K562 (cell line): ENCODE data around the gene KCNF1. TPM values are rescaled to one million over a fixed set of nuclear protein-coding genes. Genes with fewer than 3 reads are reported as not detected.

ENCODE experiments used
- ATAC-seq: fragments of 200-7000 bp; cut with Tn5 transposase; 3 replicates; pipeline ENCODE4 v1.9.1; 2020; ENCODE audit warnings: moderate library complexity
- BruUV-seq: library from RNA; stranded (reverse); fragments of 400-500 nt; replicated peaks from 2 replicates; lab custom pipeline; 2021; lab: Mats Ljungman, UMichigan
- CTCF ChIA-PET: fragments of 300-600 bp; formaldehyde crosslinking; extraction: SDS; loops from one replicate; lab custom pipeline; 2021; ENCODE audit warnings: low intra/inter-chr PET ratio; lab: Yijun Ruan, JAX
- POLR2A ChIA-PET: fragments of 300-600, 350-650 bp; sonication (Branson Sonifier 250); formaldehyde crosslinking; extraction: SDS; loops from one replicate; lab custom pipeline; 2021; ENCODE audit warnings: antibody characterized with exemption, inconsistent platforms; lab: Yijun Ruan, JAX
- DNase-seq, 4 experiments: peaks; one replicate each; pipeline versions ENCODE4 v3.0.0 to v3.0.0-alpha.2; 2011 to 2018; ENCODE audit warnings: low spot score in 3 of 4, mixed read lengths in 3 of 4; ENCODE audit errors: extremely low read depth in 1 of 4
- FAIRE-seq: peaks from 2 replicates; lab custom pipeline; 2011; peaks lifted over from hg19 to GRCh38; lab: Jason Lieb, UNC
- H2AFZ ChIP-seq: 2 replicates; pipeline ENCODE4 v1.6.0; 2011; ENCODE audit warnings: low read depth, low read length, control low read depth, inconsistent platforms
- H3K27ac ChIP-seq: fragments of 200-600 bp; 3 replicates; pipeline ENCODE4 v1.8.0; 2011; ENCODE audit warnings: low read depth, mild to moderate bottlenecking, control low read depth, inconsistent platforms, low read length, moderate library complexity, mixed read lengths; ENCODE audit errors: extremely low read depth
- H3K27me3 ChIP-seq, 2 experiments: fragments of 300-600 bp in 1 of 2; 2 replicates in 1 of 2; 3 replicates in 1 of 2; pipeline versions ENCODE4 v1.6.0 to v1.8.0; 2011; ENCODE audit warnings: inconsistent platforms in 2 of 2, low read length in 2 of 2, mild to moderate bottlenecking in 1 of 2, mixed read lengths in 1 of 2, moderate library complexity in 1 of 2; ENCODE audit not compliant: control insufficient read depth in 2 of 2, insufficient read depth in 2 of 2
- H3K36me3 ChIP-seq: fragments of 300-600 bp; 3 replicates; pipeline ENCODE4 v1.8.0; 2011; ENCODE audit warnings: mild to moderate bottlenecking, low read length, inconsistent platforms; ENCODE audit not compliant: control insufficient read depth, insufficient read depth
- H3K4me1 ChIP-seq, 2 experiments: fragments of 200-600 bp in 1 of 2; replicated peaks in 1 of 2; 2 replicates in 1 of 2; 3 replicates in 1 of 2; pipeline versions ENCODE4 v1.5.1 to v1.8.0; 2011; ENCODE audit warnings: inconsistent platforms in 2 of 2, low read length in 2 of 2, mild to moderate bottlenecking in 1 of 2, mixed read lengths in 1 of 2, moderate library complexity in 1 of 2; ENCODE audit not compliant: control insufficient read depth in 2 of 2, insufficient read depth in 2 of 2
- H3K4me2 ChIP-seq: 2 replicates; pipeline ENCODE4 v1.6.1; 2011; ENCODE audit warnings: low read length, control low read depth, inconsistent platforms, mixed read lengths; ENCODE audit not compliant: insufficient read depth
- H3K4me3 ChIP-seq: fragments of 200-600 bp; sonication (generic), shearing (Covaris generic); 2 replicates; pipeline ENCODE4 v1.5.1; 2016; ENCODE audit warnings: control low read depth, inconsistent platforms
- H3K79me2 ChIP-seq: fragments of 200-600 bp; 3 replicates; pipeline ENCODE4 v1.8.0; 2011; ENCODE audit warnings: low read length, inconsistent platforms; ENCODE audit not compliant: control insufficient read depth, insufficient read depth
- H3K9ac ChIP-seq, 2 experiments: 2 replicates each; pipeline versions ENCODE4 v1.6.0 to v1.6.1; 2011; ENCODE audit warnings: low read depth in 2 of 2, low read length in 2 of 2, control low read depth in 1 of 2, inconsistent platforms in 1 of 2, mild to moderate bottlenecking in 1 of 2, mixed read lengths in 1 of 2; ENCODE audit not compliant: insufficient read depth in 1 of 2
- H3K9me1 ChIP-seq: one replicate; pipeline ENCODE4 v1.6.0; 2011; ENCODE audit warnings: inconsistent platforms, mild to moderate bottlenecking, low read length, moderate library complexity; ENCODE audit not compliant: control insufficient read depth, insufficient read depth
- H3K9me3 ChIP-seq: replicated peaks from 2 replicates; pipeline ENCODE4 v1.5.1; 2011; ENCODE audit warnings: low read depth, low read length, inconsistent platforms; ENCODE audit not compliant: control insufficient read depth, insufficient read depth
- H4K20me1 ChIP-seq: replicated peaks from 2 replicates; pipeline ENCODE4 v1.6.1; 2011; ENCODE audit warnings: low read length, inconsistent platforms, mixed read lengths; ENCODE audit not compliant: control insufficient read depth, insufficient read depth
- AFF1 ChIP-seq, 2 experiments: fragments of 450-650 bp; IDR thresholded peaks; 2 replicates each; pipeline ENCODE4 v1.6.1; 2018; ENCODE audit warnings: mild to moderate bottlenecking in 2 of 2, low read depth in 1 of 2; ENCODE audit not compliant: partially characterized antibody in 2 of 2
- GATA2 ChIP-seq: sonication (generic); formaldehyde crosslinking; IDR thresholded peaks from 2 replicates; pipeline ENCODE4 v1.4.0; 2020; ENCODE audit warnings: mild to moderate bottlenecking, missing genetic modification reagents
- HDAC3 ChIP-seq: fragments of 450-650 bp; IDR thresholded peaks from 2 replicates; pipeline ENCODE4 v1.6.1; 2018; ENCODE audit warnings: borderline replicate concordance, mild to moderate bottlenecking, moderate library complexity; ENCODE audit not compliant: partially characterized antibody
- HMG20B ChIP-seq: fragments of 250-450 bp; sonication (Bioruptor Pico); IDR thresholded peaks from 2 replicates; pipeline ENCODE4 v1.5.0; 2021; ENCODE audit warnings: mild to moderate bottlenecking
- HSF4 ChIP-seq: fragments of 250-450 bp; sonication (Bioruptor Pico); IDR thresholded peaks from 2 replicates; pipeline ENCODE4 v2.1.2; 2022; ENCODE audit warnings: mild to moderate bottlenecking, moderate library complexity, borderline replicate concordance
- ID3 ChIP-seq, 2 experiments: fragments of 250-450 bp in 1 of 2; fragments of 450-650 bp in 1 of 2; sonication (Bioruptor Pico) in 1 of 2; IDR thresholded peaks; 2 replicates each; pipeline versions ENCODE4 v1.6.1 to v1.8.0; 2016 to 2021; ENCODE audit warnings: mild to moderate bottlenecking in 2 of 2, moderate library complexity in 2 of 2, missing compliant biosample characterization in 1 of 2, missing genetic modification characterization in 1 of 2
- KDM5B ChIP-seq: fragments of 200-600 bp; sonication (generic); IDR thresholded peaks from 2 replicates; pipeline ENCODE4 v1.6.1; 2012; ENCODE audit warnings: low read depth, mild to moderate bottlenecking, moderate library complexity, low read length, control low read depth, inconsistent platforms; ENCODE audit not compliant: insufficient replicate concordance
- KLF6 ChIP-seq: fragments of 250-450 bp; sonication (Bioruptor Pico); IDR thresholded peaks from 2 replicates; pipeline ENCODE4 v1.4.0; 2020; ENCODE audit warnings: mild to moderate bottlenecking, moderate library complexity, borderline replicate concordance
- RBM25 ChIP-seq: fragments of 200-400 bp; formaldehyde crosslinking; IDR thresholded peaks from 2 replicates; pipeline ENCODE4 v1.6.1; 2018; ENCODE audit warnings: low read length, low read depth, moderate library complexity; ENCODE audit not compliant: severe bottlenecking
- TGIF2 ChIP-seq: sonication (generic); formaldehyde crosslinking; IDR thresholded peaks from 2 replicates; pipeline ENCODE4 v1.8.1; 2022; ENCODE audit warnings: mild to moderate bottlenecking, missing genetic modification reagents, moderate library complexity
- ZZZ3 ChIP-seq: fragments of 450-650 bp; IDR thresholded peaks from 2 replicates; pipeline ENCODE4 v1.6.1; 2016; ENCODE audit warnings: antibody characterized with exemption, mild to moderate bottlenecking, moderate library complexity
- WGBS: fragments of 100-300 bp; shearing (Covaris generic); methylation state at CpG from one replicate; pipeline ENCODE4 v1.1.6; 2016; ENCODE audit warnings: low coverage, mixed read lengths; ENCODE audit not compliant: insufficient coverage; ENCODE audit errors: missing lambda C conversion rate; 5-methylcytosine and 5-hydroxymethylcytosine counted together
- in situ Hi-C: fragments of 300-500 bp; cut with MboI; formaldehyde crosslinking; loops from 4 replicates; pipeline ENCODE4 v1.15.0; 2018; ENCODE audit warnings: inconsistent platforms, mixed read lengths
- intact Hi-C: fragments of 100-400 bp; cut with micrococcal nuclease; formaldehyde crosslinking; loops from 2 replicates; pipeline ENCODE4 v1.14.2; 2022
- polyA plus RNA-seq, 8 experiments: library from polyadenylated mRNA; depleted of rRNA in 4 of 8; stranded (reverse) in 5 of 8; unstranded in 3 of 8; fragments of >200 nt; fragmentation: Nextera tagmentation in 2 of 8; fragmentation: Illumina TruSeq in 1 of 8; extraction: Ambion mirVana in 2 of 8; extraction: Trizol in 1 of 8; gene quantifications; 2 replicates each; pipeline versions ENCODE4 v1.2.1 to v1.2.3, GENCODE V29; 2011 to 2014; ENCODE audit warnings: inconsistent platforms in 1 of 8, missing spikeins in 1 of 8
- total RNA-seq, 7 experiments: library from RNA; depleted of rRNA in 6 of 7; stranded (reverse); fragments of >200 nt in 6 of 7; fragmentation: Illumina TruSeq in 2 of 7; extraction: Trizol in 2 of 7; gene quantifications; 2 replicates each; pipeline versions ENCODE4 v1.2.1 to v1.2.3, GENCODE V29; 2011 to 2021; ENCODE audit warnings: low replicate concordance in 1 of 7
- TF ChIP-seq, protein P1 (sequence below): sonication (generic); formaldehyde crosslinking; IDR thresholded peaks from 2 replicates; pipeline ENCODE4 v1.8.0; 2023; ENCODE audit warnings: mild to moderate bottlenecking, missing genetic modification reagents

KCNF1 gene
- total and polyA plus RNA-seq, 9 of the 15 experiments (the other 6 are each of a cell fraction or from before 2014, with no cell fraction given) = not detected

GRCh38 chr2:10873790-10874437, 37.8 kb upstream of the KCNF1 start:
- BruUV-seq = no TSS peak
- FAIRE-seq = no peak
- Histone ChIP-seq H4K20me1 (no peaks in the 10 kb centered on the region), H3K79me2 (no peaks in the 10 kb centered on the region), H3K4me2 (no peak overlapping the region), H3K9me1 (no peaks in the 10 kb centered on the region), H3K4me1 (no peaks in the 10 kb centered on the region), H3K9me3 (no peaks in the 10 kb centered on the region; the same call in 1 of the 2 replicates), H3K4me3 (no peak overlapping the region), H3K9ac (no peak overlapping the region), H3K27ac (no peak overlapping the region), H2AFZ (no peak overlapping the region), H3K27me3 (peaks cover 12 to 32% of the 10 kb centered on the region in 2 experiments), H3K36me3 (no peaks in the 10 kb centered on the region)
- ChIA-PET CTCF (no interaction called here), POLR2A (interaction anchor here (1.7 kb wide), 1 partner anchor 10 kb away, joined by 5 read pairs; no protein-coding TSS in a partner anchor)
- 0% methylated on average over 9 of the region's 9 CpGs for WGBS
- ATAC-seq = no peak
- no peak for DNase-seq
- in situ Hi-C loops (no loop called here), intact Hi-C loops (no loop called here)
- TF ChIP-seq HSF4 = no peak
- TF ChIP-seq GATA2 (CRISPR knock-in tag) = no peak
- no peak for TF ChIP-seq ID3 (CRISPR knock-in tag; IDR thresholded peaks at IDR 0.05)
- no peak for TF ChIP-seq ID3 (tag; IDR thresholded peaks at IDR 0.05)
- no peak for TF ChIP-seq HDAC3
- TF ChIP-seq, protein P1, sequence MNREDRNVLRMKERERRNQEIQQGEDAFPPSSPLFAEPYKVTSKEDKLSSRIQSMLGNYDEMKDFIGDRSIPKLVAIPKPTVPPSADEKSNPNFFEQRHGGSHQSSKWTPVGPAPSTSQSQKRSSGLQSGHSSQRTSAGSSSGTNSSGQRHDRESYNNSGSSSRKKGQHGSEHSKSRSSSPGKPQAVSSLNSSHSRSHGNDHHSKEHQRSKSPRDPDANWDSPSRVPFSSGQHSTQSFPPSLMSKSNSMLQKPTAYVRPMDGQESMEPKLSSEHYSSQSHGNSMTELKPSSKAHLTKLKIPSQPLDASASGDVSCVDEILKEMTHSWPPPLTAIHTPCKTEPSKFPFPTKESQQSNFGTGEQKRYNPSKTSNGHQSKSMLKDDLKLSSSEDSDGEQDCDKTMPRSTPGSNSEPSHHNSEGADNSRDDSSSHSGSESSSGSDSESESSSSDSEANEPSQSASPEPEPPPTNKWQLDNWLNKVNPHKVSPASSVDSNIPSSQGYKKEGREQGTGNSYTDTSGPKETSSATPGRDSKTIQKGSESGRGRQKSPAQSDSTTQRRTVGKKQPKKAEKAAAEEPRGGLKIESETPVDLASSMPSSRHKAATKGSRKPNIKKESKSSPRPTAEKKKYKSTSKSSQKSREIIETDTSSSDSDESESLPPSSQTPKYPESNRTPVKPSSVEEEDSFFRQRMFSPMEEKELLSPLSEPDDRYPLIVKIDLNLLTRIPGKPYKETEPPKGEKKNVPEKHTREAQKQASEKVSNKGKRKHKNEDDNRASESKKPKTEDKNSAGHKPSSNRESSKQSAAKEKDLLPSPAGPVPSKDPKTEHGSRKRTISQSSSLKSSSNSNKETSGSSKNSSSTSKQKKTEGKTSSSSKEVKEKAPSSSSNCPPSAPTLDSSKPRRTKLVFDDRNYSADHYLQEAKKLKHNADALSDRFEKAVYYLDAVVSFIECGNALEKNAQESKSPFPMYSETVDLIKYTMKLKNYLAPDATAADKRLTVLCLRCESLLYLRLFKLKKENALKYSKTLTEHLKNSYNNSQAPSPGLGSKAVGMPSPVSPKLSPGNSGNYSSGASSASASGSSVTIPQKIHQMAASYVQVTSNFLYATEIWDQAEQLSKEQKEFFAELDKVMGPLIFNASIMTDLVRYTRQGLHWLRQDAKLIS (CRISPR knock-in tag) = no peak
- TF ChIP-seq AFF1 (IDR thresholded peaks at IDR 0.05; ENCODE audit: low read depth in 1 of 2, partially characterized antibody in 2 of 2) = no peak
- no peak for TF ChIP-seq HMG20B (CRISPR knock-in tag)
- no peak for TF ChIP-seq RBM25
- no peak for TF ChIP-seq KLF6 (CRISPR knock-in tag)
- no peak for TF ChIP-seq TGIF2 (CRISPR knock-in tag)
- no peak for TF ChIP-seq KDM5B
- TF ChIP-seq ZZZ3 = no peak
